Skin epidermis (tissue), 12 donors: Measurements from ENCODE around the gene NOS1AP.

ENCODE experiments used
- H3K27ac ChIP-seq, 21 experiments: fragments of 200-600 bp; sonication (generic) in 11 of 21; one replicate each; pipeline ENCODE4 v1.5.0; 2020; ENCODE audit warnings: mild to moderate bottlenecking in 3 of 21, inconsistent platforms in 2 of 21, moderate library complexity in 2 of 21
- H3K4me3 ChIP-seq, 7 experiments: fragments of 200-600 bp; sonication (generic) in 2 of 7; one replicate each; pipeline ENCODE4 v1.5.0; 2020; ENCODE audit warnings: inconsistent platforms in 2 of 7, mild to moderate bottlenecking in 2 of 7, moderate library complexity in 1 of 7

The NOS1AP gene

DNA sequence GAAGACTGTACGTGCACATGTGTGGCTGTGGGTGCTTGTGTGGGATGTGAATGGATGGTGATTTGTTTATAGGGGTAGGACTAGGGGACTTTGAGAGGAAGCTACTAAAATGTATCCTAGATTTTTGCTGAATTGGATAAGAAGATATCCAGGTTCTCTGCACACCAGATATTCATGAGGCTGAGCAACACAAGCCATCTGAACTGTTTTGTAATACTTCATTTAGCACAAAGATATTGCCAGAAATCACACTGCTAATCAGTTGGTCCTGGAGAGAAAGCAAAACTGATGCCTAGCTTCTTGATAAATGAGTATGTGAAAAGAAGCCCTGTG lies 135.3 kb downstream of the NOS1AP start:
- Histone ChIP-seq H3K4me3 (no peak overlapping the region), H3K27ac (no peak overlapping the region)

GRCh38 chr1:162206300-162206699 lies 136.8 kb downstream of the NOS1AP start:
- Histone ChIP-seq H3K27ac (no peak overlapping the region), H3K4me3 (no peak overlapping the region)

- no peak overlapping the region for H3K4me3 ChIP-seq
- H3K27ac ChIP-seq: no peak overlapping the region
These were observed 137.5 kb downstream of the NOS1AP start for GRCh38 chr1:162206749-162207635.

- no peak overlapping the region for H3K4me3 ChIP-seq
- H3K27ac ChIP-seq: no peak overlapping the region
These were observed 138.4 kb downstream of the NOS1AP start for GRCh38 chr1:162207862-162208261.

- H3K27ac ChIP-seq: no peak overlapping the region
- no peak overlapping the region for H3K4me3 ChIP-seq
These were observed 140.7 kb downstream of the NOS1AP start for GRCh38 chr1:162210196-162210595.

GRCh38 chr1:162212713-162213112 lies 143.2 kb downstream of the NOS1AP start:
- Histone ChIP-seq H3K27ac (no peak overlapping the region), H3K4me3 (no peak overlapping the region)

- Histone ChIP-seq H3K4me3 (no peak overlapping the region), H3K27ac (no peak overlapping the region)
These were observed 143.9 kb downstream of the NOS1AP start for GRCh38 chr1:162213281-162213912.

GRCh38 chr1:162214202-162214601 lies 144.7 kb downstream of the NOS1AP start:
- Histone ChIP-seq H3K27ac (no peak overlapping the region), H3K4me3 (no peak overlapping the region)

DNA sequence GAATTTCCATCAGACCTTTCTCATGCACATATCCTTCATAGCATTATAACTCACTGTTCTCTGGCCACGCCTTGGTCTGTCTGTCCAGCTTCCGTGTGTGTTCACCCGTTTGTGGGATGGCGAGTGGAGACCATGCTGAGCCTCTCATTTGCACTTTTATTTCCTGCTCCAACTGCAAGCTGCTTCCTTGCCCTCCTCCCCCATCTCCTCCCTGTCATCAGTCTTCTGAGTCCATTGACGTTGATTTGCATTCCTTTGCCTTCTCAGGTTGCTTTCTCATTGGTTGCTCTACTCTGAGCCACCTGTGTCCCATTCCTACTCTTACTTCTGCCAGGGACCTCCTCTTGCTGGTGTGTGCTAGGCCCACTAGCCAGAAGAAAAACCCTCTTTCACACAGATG lies 146.4 kb downstream of the NOS1AP start:
- H3K27ac ChIP-seq: no peak overlapping the region
- H3K4me3 ChIP-seq: no peak overlapping the region

- Histone ChIP-seq H3K27ac (no peak overlapping the region), H3K4me3 (no peak overlapping the region)
These were observed 147.1 kb downstream of the NOS1AP start for GRCh38 chr1:162216604-162217003.

DNA sequence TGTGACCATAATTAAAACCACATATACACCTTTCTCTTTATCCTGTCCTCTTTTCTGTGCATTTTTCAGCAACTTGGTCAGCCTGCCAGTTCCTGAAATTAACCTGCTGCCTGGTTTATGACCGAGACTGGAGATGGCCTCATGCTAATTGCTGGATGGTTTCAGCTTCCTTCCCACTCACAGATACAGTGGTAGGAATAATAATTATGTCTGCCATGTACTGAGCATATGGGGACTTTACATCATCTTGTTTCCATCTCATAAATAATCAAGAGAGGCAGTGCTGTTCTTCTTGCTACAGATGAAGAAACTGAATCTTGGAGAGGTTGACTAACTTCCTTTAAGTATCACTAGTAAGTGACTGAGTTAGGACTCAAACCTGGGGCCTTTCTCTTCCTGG lies 148.2 kb downstream of the NOS1AP start:
- Histone ChIP-seq H3K4me3 (no peak overlapping the region), H3K27ac (no peak overlapping the region)

GRCh38 chr1:162218546-162218945 lies 149.1 kb downstream of the NOS1AP start:
- no peak overlapping the region for H3K4me3 ChIP-seq
- H3K27ac ChIP-seq: no peak overlapping the region

- no peak overlapping the region for H3K27ac ChIP-seq
These were observed 149.5 kb downstream of the NOS1AP start for GRCh38 chr1:162218975-162219374.

GRCh38 chr1:162219461-162219860 lies 150.0 kb downstream of the NOS1AP start:
- H3K27ac ChIP-seq: no peak overlapping the region
- H3K4me3 ChIP-seq: no peak overlapping the region

More at GRCh38 chr1:162218975-162219374, 149.5 kb downstream of the NOS1AP start:
- H3K4me3 ChIP-seq: no peak overlapping the region

DNA sequence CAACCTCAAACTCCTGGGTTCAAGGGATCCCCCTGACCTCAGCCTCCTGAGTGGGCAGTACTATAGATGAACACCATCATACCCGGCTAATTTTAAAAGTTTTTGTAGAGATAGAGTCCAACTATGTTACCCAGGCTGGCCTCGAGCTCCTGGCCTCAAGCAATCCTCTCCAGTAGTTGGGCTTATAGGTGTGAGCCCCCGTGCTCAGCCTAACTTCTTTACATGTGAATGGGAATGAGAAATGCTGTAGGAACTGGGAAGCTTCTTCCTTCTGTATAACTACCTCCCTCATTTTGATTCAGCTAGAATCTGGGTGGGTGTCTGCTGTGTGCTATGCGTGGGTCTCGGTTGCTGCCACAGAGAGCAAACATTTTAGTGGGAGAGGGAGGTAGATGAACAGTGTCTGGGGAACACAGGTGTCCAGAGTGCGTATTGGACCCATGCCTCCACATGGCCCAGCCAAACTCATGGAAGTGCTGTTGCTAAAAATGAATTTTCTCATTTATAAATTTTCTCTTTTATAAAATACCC lies 150.6 kb downstream of the NOS1AP start:
- Histone ChIP-seq H3K4me3 (no peak overlapping the region), H3K27ac (no peak overlapping the region)

- Histone ChIP-seq H3K27ac (no peak overlapping the region), H3K4me3 (no peak overlapping the region)
These were observed 152.5 kb downstream of the NOS1AP start for GRCh38 chr1:162222014-162222413.

DNA sequence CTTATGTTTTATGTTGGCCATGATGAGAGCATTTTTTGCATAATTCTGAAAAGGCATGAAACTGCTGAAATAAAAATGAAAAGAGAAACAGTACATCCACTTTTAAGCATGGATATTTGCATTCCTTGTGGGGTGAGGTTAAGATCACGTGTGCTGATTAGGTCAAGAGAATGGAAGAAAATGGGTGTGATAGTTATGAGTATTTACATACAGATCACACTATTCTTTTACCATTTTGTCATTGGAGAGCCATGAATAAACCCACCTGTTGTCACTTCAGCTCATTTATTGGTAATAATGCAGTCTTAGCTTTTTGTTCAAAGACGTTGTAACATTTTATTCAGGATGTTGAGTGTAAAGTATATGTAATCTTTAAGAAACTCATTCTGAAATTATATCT lies 153.2 kb downstream of the NOS1AP start:
- no peak overlapping the region for H3K4me3 ChIP-seq
- H3K27ac ChIP-seq: no peak overlapping the region

DNA sequence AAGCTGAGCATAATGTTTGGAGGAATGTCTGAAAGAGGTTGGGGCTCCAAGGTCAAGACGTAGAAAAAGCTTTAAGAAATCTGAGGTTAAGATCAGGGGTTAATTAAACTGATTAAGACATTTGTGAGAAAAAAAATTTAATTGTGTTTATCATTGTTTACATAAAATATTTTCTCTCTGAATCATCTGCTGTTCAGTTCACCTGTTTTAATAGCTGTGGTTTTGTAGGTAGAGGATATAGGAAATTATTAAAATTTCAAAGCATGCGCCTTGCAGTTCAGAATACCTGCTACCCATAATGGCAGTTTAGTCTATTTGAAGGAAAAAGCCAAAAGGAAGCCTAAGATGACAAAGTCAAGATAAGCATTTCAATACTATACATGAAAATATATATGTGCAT lies 154.0 kb downstream of the NOS1AP start:
- no peak overlapping the region for H3K27ac ChIP-seq

DNA sequence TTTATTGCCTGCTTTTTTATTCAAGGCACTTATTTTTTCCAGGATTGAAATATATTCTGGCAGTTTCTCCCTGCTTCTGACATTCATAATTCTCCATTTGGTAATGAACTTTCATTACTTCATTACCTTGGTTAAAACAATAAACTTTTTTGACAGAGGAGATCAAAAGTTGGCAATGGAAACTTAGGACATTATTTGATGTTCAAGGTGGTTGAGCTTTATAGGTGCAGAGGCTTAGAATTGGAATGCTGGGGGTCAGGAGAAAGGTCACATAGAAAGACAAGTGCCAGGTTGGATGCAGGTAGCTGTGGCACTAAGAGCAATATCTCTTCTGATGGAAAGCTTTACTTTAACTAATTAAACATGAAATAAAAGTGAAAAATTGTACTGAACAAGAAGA lies 154.8 kb downstream of the NOS1AP start:
- Histone ChIP-seq H3K4me3 (no peak overlapping the region), H3K27ac (no peak overlapping the region)

More for the DNA sequence above, 154.0 kb downstream of the NOS1AP start:
- H3K4me3 ChIP-seq: no peak overlapping the region

GRCh38 chr1:162228586-162228985 lies 159.1 kb downstream of the NOS1AP start:
- H3K4me3 ChIP-seq: no peak overlapping the region
- no peak overlapping the region for H3K27ac ChIP-seq

- Histone ChIP-seq H3K27ac (no peak overlapping the region), H3K4me3 (no peak overlapping the region)
These were observed 160.1 kb downstream of the NOS1AP start for GRCh38 chr1:162229549-162229948.
